Stomach smooth muscle (tissue), 2 donors: ENCODE results near the gene PIGM.

ENCODE experiments used
- H3K27ac ChIP-seq: one replicate; pipeline ENCODE4 v1.7.0; 2013; ENCODE audit warnings: mild to moderate bottlenecking, low read length, inconsistent platforms
- H3K27me3 ChIP-seq, 2 donors: one replicate each; pipeline ENCODE4 v1.7.0; 2013; ENCODE audit warnings: low read length in 2 of 2; ENCODE audit not compliant: insufficient read depth in 2 of 2, control insufficient read depth in 1 of 2
- H3K36me3 ChIP-seq, 2 donors: one replicate each; pipeline ENCODE4 v1.7.0; 2013; ENCODE audit warnings: low read length in 2 of 2; ENCODE audit not compliant: control insufficient read depth in 2 of 2, insufficient read depth in 2 of 2
- H3K4me1 ChIP-seq: one replicate; pipeline ENCODE4 v1.7.0; 2013; ENCODE audit warnings: low read length; ENCODE audit not compliant: control insufficient read depth, insufficient read depth
- H3K4me3 ChIP-seq, 2 donors: one replicate each; pipeline ENCODE4 v1.7.0; 2013; ENCODE audit warnings: low read length in 2 of 2
- H3K9ac ChIP-seq, 2 donors: one replicate each; pipeline ENCODE4 v1.7.0; 2013; ENCODE audit warnings: low read length in 2 of 2, mild to moderate bottlenecking in 1 of 2
- H3K9me3 ChIP-seq, 2 donors: one replicate each; pipeline ENCODE4 v1.7.0; 2013; ENCODE audit warnings: low read length in 2 of 2; ENCODE audit not compliant: control insufficient read depth in 2 of 2
- donor health status: healthy.
- donor health status: Pancreatic carcinoma.

PIGM gene

GRCh38 chr1:160031365-160032164 is at the start of gene PIGM:
Gene PIGM (minus strand): TSS chr1:160031990. CDS start chr1:160031739, 251 bp downstream.
- H3K27me3 ChIP-seq: no peaks in the 10 kb centered on the region

GRCh38 chr1:160081261-160081936 is 49.6 kb upstream of the PIGM start, which contains the start of gene KCNJ9:
Gene KCNJ9 (plus strand): TSS chr1:160081538. CDS start chr1:160084031, 2,493 bp downstream.
- Histone ChIP-seq H3K9ac (no peak within 1 kb of the TSS), H3K27me3 (peaks cover 46 to 48% of the 10 kb centered on the region in 2 donors), H3K4me1 (peaks cover 18% of the 10 kb centered on the region)

More at GRCh38 chr1:160031365-160032164, at the start of gene PIGM:
- peak within 1 kb of the TSS; percentile 90 to 94 for H3K4me3 ChIP-seq
- H3K9me3 ChIP-seq: no peaks in the 10 kb centered on the region
- H3K9ac ChIP-seq: peak within 1 kb of the TSS; percentile 80 to 81
- peaks cover 11% of the 10 kb centered on the region for H3K4me1 ChIP-seq
- H3K36me3 ChIP-seq: no peaks in the 10 kb centered on the region
- peak within 1 kb of the TSS; percentile 37 for H3K27ac ChIP-seq

GRCh38 chr1:160080381-160081100 is 48.8 kb upstream of the PIGM start:
- Histone ChIP-seq H3K36me3 (no peaks in the 10 kb centered on the region), H3K9ac (no peak overlapping the region), H3K27ac (no peak overlapping the region), H3K4me1 (peaks cover 12% of the 10 kb centered on the region), H3K27me3 (peaks cover 46 to 50% of the 10 kb centered on the region in 2 donors), H3K9me3 (no peaks in the 10 kb centered on the region), H3K4me3 (no peak overlapping the region)

More at GRCh38 chr1:160081261-160081936, 49.6 kb upstream of the PIGM start, which contains the start of gene KCNJ9:
- H3K9me3 ChIP-seq: no peaks in the 10 kb centered on the region
- H3K4me3 ChIP-seq: no peak within 1 kb of the TSS
- no peak within 1 kb of the TSS for H3K27ac ChIP-seq
- no peaks in the 10 kb centered on the region for H3K36me3 ChIP-seq

GRCh38 chr1:160079448-160079847 is 47.7 kb upstream of the PIGM start:
- Histone ChIP-seq H3K9me3 (no peaks in the 10 kb centered on the region), H3K27ac (no peak overlapping the region), H3K9ac (no peak overlapping the region), H3K27me3 (peaks cover 50 to 53% of the 10 kb centered on the region in 2 donors), H3K4me3 (no peak overlapping the region), H3K36me3 (no peaks in the 10 kb centered on the region), H3K4me1 (peaks cover 10% of the 10 kb centered on the region)

- Histone ChIP-seq H3K9ac (no peak overlapping the region), H3K27ac (no peak overlapping the region), H3K27me3 (peaks cover 48 to 50% of the 10 kb centered on the region in 2 donors), H3K9me3 (no peaks in the 10 kb centered on the region), H3K4me1 (peaks cover 2% of the 10 kb centered on the region), H3K4me3 (no peak overlapping the region), H3K36me3 (no peaks in the 10 kb centered on the region)
Measured at GRCh38 chr1:160078512-160079195, 46.9 kb upstream of the PIGM start.

GRCh38 chr1:160077486-160077885 is 45.7 kb upstream of the PIGM start:
- Histone ChIP-seq H3K4me1 (no peaks in the 10 kb centered on the region), H3K36me3 (no peaks in the 10 kb centered on the region), H3K9me3 (no peaks in the 10 kb centered on the region), H3K27me3 (peaks cover 43 to 44% of the 10 kb centered on the region in 2 donors), H3K27ac (no peak overlapping the region), H3K9ac (no peak overlapping the region), H3K4me3 (no peak overlapping the region)

GRCh38 chr1:160076295-160076694 is 44.5 kb upstream of the PIGM start:
- peaks cover 31 to 34% of the 10 kb centered on the region in 2 donors for H3K27me3 ChIP-seq

DNA sequence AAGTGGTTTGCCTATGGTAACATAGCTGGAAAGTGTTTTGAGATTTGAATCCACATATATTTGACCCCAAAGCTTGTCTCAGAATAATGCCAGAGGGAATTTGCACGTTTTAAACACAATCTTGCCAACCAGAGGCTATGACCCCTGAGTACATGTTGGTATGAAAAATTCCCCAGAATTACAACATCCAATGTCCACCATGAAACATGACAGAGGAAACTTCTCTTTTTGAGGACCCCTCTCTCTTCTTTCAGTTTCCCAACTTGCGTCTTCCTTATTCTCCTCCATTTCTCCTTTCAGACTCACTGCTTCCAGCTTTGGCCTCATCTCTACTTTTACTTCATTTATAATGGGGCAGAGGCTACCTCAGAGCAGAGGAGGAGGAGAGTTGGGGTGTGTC is 44.0 kb upstream of the PIGM start:
- H3K27ac ChIP-seq: no peak overlapping the region
- no peak overlapping the region for H3K4me3 ChIP-seq
- no peaks in the 10 kb centered on the region for H3K9me3 ChIP-seq
- peaks cover 27 to 29% of the 10 kb centered on the region in 2 donors for H3K27me3 ChIP-seq
- H3K9ac ChIP-seq: no peak overlapping the region
- H3K4me1 ChIP-seq: peaks cover 2% of the 10 kb centered on the region
- no peaks in the 10 kb centered on the region for H3K36me3 ChIP-seq

More at GRCh38 chr1:160076295-160076694, 44.5 kb upstream of the PIGM start:
- Histone ChIP-seq H3K36me3 (no peaks in the 10 kb centered on the region), H3K27ac (no peak overlapping the region), H3K4me3 (no peak overlapping the region), H3K9me3 (no peaks in the 10 kb centered on the region), H3K9ac (no peak overlapping the region), H3K4me1 (no peaks in the 10 kb centered on the region)

DNA sequence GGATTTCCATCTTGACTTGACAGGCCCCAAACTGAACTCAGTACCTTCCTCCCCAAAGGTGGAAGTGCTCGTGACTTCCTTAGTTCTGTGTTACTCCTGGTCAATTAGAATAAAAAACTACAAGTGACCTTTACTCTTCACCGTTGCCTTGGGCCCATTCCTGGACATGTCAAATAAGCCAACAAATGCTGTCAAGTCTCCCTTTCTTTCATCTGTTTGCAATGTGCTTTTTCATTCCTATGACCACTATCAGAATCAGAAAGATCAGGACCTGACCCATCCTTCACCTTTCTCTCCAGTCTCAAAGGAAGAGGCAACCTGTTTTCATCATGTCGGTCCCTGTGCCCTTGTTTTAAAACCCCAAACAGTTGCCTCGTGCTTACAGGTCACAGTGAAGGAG is 43.1 kb upstream of the PIGM start:
- H3K4me1 ChIP-seq: peaks cover 6% of the 10 kb centered on the region
- H3K27me3 ChIP-seq: peaks cover 20 to 25% of the 10 kb centered on the region in 2 donors
- H3K4me3 ChIP-seq: no peak overlapping the region
- H3K36me3 ChIP-seq: no peaks in the 10 kb centered on the region
- H3K9me3 ChIP-seq: no peaks in the 10 kb centered on the region
- no peak overlapping the region for H3K27ac ChIP-seq
- H3K9ac ChIP-seq: no peak overlapping the region

DNA sequence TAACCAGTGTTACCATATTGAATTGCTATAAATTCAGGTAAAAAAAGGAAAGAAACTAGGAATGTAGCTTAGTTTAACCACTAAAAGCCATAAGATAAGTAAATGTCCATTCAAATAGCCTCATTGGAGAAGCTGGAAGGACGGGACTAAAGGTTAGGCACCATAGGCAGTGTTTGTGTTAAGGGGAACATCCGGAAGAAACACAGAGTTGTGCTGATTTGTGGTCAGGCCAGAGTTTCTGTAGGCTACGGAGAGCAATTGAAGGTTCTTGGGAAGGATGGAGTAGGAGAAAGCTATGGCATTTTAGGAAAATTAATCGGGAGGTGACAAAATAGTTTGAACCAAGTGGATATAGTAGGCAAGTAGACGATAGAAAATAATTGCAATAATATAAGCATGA is 39.5 kb upstream of the PIGM start:
- H3K9me3 ChIP-seq: no peaks in the 10 kb centered on the region
- no peaks in the 10 kb centered on the region for H3K36me3 ChIP-seq
- no peak overlapping the region for H3K9ac ChIP-seq
- peaks cover 10% of the 10 kb centered on the region for H3K4me1 ChIP-seq
- no peak overlapping the region for H3K27ac ChIP-seq
- peaks cover 11 to 14% of the 10 kb centered on the region in 2 donors for H3K27me3 ChIP-seq
- H3K4me3 ChIP-seq: no peak overlapping the region
